Measurements from ENCODE around the gene CFAP43.

CFAP43 gene

GRCh38 chr10:104247513-104248146 is 15.5 kb upstream of the CFAP43 start:
- no peak for TF ChIP-seq ESRRG (CRISPR knock-in tag; IDR thresholded peaks at IDR 0.05)
- no peak for TF ChIP-seq RARB (CRISPR knock-in tag; IDR thresholded peaks at IDR 0.05)
- no peak for TF ChIP-seq SNAI2 (CRISPR knock-in tag; IDR thresholded peaks at IDR 0.05)
- TF ChIP-seq BACH2 (CRISPR knock-in tag; IDR thresholded peaks at IDR 0.05; ENCODE audit: borderline replicate concordance): no peak
- no peak for TF ChIP-seq ZNF70 (CRISPR knock-in tag; IDR thresholded peaks at IDR 0.05)
- TF ChIP-seq, protein P1, sequence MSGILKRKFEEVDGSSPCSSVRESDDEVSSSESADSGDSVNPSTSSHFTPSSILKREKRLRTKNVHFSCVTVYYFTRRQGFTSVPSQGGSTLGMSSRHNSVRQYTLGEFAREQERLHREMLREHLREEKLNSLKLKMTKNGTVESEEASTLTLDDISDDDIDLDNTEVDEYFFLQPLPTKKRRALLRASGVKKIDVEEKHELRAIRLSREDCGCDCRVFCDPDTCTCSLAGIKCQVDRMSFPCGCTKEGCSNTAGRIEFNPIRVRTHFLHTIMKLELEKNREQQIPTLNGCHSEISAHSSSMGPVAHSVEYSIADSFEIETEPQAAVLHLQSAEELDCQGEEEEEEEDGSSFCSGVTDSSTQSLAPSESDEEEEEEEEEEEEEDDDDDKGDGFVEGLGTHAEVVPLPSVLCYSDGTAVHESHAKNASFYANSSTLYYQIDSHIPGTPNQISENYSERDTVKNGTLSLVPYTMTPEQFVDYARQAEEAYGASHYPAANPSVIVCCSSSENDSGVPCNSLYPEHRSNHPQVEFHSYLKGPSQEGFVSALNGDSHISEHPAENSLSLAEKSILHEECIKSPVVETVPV (CRISPR knock-in tag; IDR thresholded peaks at IDR 0.05): no peak
- no peak for TF ChIP-seq ZNF8 (CRISPR knock-in tag; IDR thresholded peaks at IDR 0.05)
- TF ChIP-seq ZFP3 (CRISPR knock-in tag; IDR thresholded peaks at IDR 0.05): no peak
- no peak for TF ChIP-seq CREB5 (CRISPR knock-in tag; IDR thresholded peaks at IDR 0.05; ENCODE audit: low read depth)
- TF ChIP-seq OSR1 (CRISPR knock-in tag; IDR thresholded peaks at IDR 0.05): no peak
- TF ChIP-seq PPARA (CRISPR knock-in tag; IDR thresholded peaks at IDR 0.05; ENCODE audit: borderline replicate concordance): no peak
- no peak for TF ChIP-seq PATZ1 (CRISPR knock-in tag; IDR thresholded peaks at IDR 0.05; ENCODE audit: borderline replicate concordance)
- TF ChIP-seq ISL1 (CRISPR knock-in tag; IDR thresholded peaks at IDR 0.05): no peak
- no peak for ATAC-seq

DNA sequence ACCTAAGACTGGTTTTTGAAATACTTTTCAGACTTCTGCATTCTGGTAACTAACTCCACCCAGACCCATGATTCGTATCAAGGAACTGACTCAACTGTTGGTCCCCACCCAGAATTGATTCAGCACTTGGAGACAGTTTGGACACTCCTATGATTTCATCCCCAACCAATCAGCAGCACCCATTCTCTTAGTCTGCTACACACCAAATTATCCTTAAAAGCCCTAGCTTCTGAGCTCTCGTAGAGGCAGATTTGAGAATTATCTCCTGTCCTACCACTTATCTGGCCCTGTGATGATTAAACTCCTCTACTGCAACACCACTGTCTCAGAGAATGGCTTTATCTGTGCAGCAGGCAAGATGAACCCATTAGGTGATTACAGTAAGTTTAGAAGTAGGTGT is 14.8 kb upstream of the CFAP43 start:
- TF ChIP-seq TSHZ2 (CRISPR knock-in tag; IDR thresholded peaks at IDR 0.05) (no peak), ZNF565 (CRISPR knock-in tag; conservative IDR thresholded peaks at IDR 0.05; ENCODE audit: low read depth) (no peak), ZNF8 (CRISPR knock-in tag; IDR thresholded peaks at IDR 0.05) (no peak), ZFP3 (CRISPR knock-in tag; IDR thresholded peaks at IDR 0.05) (no peak), ZFP30 (CRISPR knock-in tag; IDR thresholded peaks at IDR 0.05) (no peak), BACH2 (CRISPR knock-in tag; IDR thresholded peaks at IDR 0.05; ENCODE audit: borderline replicate concordance) (no peak), OSR1 (CRISPR knock-in tag; IDR thresholded peaks at IDR 0.05) (no peak), PATZ1 (CRISPR knock-in tag; IDR thresholded peaks at IDR 0.05; ENCODE audit: borderline replicate concordance) (no peak), SNAI2 (CRISPR knock-in tag; IDR thresholded peaks at IDR 0.05) (no peak), ESRRG (CRISPR knock-in tag; IDR thresholded peaks at IDR 0.05) (no peak), ZC3H10 (CRISPR knock-in tag; IDR thresholded peaks at IDR 0.05) (no peak)
- TF ChIP-seq, protein P2, sequence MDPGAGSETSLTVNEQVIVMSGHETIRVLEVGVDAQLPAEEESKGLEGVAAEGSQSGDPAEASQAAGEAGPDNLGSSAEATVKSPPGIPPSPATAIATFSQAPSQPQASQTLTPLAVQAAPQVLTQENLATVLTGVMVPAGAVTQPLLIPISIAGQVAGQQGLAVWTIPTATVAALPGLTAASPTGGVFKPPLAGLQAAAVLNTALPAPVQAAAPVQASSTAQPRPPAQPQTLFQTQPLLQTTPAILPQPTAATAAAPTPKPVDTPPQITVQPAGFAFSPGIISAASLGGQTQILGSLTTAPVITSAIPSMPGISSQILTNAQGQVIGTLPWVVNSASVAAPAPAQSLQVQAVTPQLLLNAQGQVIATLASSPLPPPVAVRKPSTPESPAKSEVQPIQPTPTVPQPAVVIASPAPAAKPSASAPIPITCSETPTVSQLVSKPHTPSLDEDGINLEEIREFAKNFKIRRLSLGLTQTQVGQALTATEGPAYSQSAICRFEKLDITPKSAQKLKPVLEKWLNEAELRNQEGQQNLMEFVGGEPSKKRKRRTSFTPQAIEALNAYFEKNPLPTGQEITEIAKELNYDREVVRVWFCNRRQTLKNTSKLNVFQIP (CRISPR knock-in tag; IDR thresholded peaks at IDR 0.05; ENCODE audit: borderline replicate concordance, low read depth): no peak
- ATAC-seq: no peak
